SK-MEL-5 (cell line): ENCODE measurements around the gene GPR162. TPM values are rescaled to one million over a fixed set of nuclear protein-coding genes. Genes with fewer than 3 reads are reported as not detected.

Experiments
- DNase-seq: peaks from one replicate; pipeline ENCODE4 v3.0.0-alpha.2; 2016; ENCODE audit warnings: low read depth, low spot score
- in situ Hi-C: cut with HindIII; loops from 2 replicates; pipeline ENCODE4 v1.10.0; 2016; ENCODE audit warnings: low sequenced_read_pairs, high pct_unique_total_duplicates, low pct_unique_long_range_greater_than_20kb
- total RNA-seq: library from RNA; depleted of rRNA; stranded (reverse); fragments of >200 nt; shearing (Covaris generic); gene quantifications from 2 replicates; pipeline ENCODE4 v1.2.3, GENCODE V29; 2014

Gene GPR162
- total RNA-seq, 1 experiment from 2014 or later = 0.08 TPM

- DNase-seq = no peak
- in situ Hi-C loops = no loop called here
These were observed 37.3 kb upstream of the GPR162 start for GRCh38 chr12:6784296-6784695.

DNA sequence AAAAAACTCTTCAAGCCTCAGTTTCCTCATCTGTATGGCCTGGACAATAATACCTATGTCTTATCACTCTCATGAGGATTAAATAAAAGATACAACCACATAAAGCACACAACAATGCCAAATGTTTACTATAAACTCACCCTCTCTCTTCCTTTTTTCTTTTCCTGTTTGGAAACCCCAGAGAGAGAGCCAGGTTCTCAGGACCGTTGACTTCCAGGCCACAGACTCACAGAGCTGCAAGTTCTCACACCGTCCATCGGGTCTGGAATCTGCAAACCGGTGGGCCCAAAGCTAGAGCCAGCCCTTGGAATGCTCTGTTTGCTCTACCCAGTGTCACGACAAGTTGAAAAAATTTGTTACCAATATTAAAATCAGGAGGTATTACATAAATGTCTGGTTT, 36.9 kb upstream of the GPR162 start:
- in situ Hi-C loops = no loop called here
- DNase-seq = no peak

DNA sequence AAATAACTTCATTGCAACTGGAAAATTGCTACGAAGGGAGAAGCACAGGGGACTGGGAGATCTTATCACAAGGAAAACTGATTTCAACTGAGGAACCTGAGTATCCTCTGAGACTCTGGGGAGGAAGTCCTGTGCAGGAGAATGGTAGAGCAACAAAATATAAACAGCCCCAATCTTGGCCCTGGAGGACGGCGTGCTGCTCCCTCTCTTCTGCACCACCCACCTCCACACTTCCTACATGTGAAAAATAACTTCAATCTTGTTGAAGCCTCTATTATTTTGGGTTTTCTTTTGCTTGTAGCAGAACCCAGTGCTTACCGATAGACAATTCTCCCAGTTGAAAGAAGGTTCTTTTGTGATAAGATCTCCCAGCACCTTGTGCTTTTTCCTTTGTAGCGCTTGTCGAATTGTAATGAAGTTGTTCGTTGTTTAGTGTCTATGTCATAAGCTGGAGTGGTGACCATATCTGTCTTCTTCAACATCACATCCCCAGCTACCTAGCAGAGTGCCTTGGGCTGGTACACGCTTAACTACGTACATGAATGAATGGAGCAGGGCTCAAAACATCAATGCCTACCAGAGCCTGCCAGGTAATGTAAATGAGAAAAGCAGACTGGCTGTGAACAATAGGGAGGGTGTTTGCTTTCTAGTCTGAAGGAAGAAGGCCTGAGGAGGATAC, 35.1 kb upstream of the GPR162 start:
- DNase-seq = no peak
- in situ Hi-C loops = no loop called here

DNA sequence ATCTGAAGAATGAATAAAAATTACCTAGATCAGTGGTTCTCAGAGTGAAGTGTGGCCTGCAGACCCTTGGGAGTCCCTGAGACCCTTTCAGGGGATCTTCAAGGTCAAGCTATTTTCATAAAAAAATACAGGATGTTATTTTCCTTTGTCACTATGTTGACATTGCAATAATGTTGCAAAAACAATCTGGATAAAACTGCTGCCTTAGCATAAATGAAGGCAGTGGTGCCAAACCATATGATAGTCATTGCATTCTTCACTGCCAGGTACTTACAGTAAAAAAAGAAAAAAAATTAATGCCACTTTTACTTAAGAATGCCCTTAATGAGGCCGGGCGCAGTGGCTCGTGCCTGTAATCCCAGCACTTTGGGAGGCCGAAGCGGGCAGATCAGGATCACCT, 34.3 kb upstream of the GPR162 start:
- DNase-seq = no peak
- in situ Hi-C loops = no loop called here

DNA sequence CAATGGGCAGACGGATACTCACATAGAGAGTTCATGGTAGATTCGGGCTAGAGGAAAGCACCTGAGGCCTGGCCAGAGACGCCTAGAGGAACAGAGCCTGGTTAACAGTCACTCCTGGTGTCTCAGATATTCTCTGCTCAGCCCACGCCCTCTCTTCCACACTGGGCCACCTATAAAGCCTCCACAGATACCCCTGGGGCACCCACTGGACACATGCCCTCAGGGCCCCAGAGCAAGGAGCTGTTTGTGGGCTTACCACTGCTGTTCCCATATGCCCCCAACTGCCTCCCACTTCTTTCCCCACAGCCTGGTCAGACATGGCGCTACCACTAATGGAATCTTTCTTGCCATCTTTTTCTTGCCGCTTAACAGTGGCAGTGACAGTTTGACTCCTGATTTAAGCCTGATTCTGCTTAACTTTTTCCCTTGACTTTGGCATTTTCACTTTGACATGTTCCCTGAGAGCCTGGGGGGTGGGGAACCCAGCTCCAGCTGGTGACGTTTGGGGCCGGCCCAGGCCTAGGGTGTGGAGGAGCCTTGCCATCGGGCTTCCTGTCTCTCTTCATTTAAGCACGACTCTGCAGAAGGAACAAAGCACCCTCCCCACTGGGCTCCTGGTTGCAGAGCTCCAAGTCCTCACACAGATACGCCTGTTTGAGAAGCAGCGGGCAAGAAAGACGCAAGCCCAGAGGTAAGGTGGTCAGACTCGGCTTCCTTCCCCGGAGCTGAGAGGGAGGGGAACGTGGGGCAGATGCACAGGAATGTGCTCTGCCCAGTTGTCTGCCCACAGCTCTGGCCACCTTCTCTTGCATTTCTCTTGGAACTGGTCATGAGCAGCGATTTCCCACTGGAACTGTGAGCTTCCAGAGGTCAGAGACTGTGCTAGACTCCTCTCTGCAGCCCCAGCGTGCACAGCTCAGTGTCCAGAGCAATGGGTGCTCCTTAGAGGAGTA, 32.4 kb upstream of the GPR162 start, which contains the start of gene CD4:
Gene CD4, plus strand, starts transcription at position 557 of the 953 bp plus-strand sequence. CDS start 10,611 bp downstream, outside the sequence.
- no peak for DNase-seq
- in situ Hi-C loops = no loop called here

DNA sequence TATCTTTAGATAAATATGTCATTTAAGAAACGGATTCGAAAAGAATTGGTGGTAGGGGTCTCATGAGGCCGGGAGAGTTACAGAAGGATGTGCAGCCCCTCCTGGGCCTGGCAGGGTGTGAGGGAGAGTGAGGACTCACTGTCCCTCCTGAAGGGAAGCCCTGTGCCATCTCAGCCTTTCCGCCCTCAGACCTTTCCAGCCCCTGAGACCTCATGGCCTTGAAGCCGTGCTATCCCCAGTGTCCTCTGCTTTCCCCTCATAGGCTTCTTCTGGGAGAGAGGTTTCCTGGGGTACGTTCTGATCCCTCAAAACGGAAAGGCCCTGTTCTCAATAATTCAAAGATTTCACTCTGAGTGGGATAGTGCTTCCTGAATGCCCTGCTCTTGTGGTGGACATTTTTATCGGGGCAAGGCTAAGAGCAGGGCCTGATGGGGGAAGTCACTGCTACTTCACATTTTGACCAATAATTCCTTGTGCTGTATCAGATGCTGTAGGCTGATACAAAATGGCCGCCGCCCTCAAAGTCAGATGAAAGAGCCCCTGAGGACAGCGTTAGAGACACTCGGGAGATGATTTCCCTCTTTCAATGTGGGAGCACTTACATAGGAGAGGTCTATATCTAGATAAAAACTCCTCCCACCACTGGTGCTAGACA, 31.0 kb upstream of the GPR162 start:
- no peak for DNase-seq
- in situ Hi-C loops = no loop called here

GRCh38 chr12:6791931-6792520, 29.6 kb upstream of the GPR162 start:
- in situ Hi-C loops = no loop called here
- DNase-seq = no peak

DNA sequence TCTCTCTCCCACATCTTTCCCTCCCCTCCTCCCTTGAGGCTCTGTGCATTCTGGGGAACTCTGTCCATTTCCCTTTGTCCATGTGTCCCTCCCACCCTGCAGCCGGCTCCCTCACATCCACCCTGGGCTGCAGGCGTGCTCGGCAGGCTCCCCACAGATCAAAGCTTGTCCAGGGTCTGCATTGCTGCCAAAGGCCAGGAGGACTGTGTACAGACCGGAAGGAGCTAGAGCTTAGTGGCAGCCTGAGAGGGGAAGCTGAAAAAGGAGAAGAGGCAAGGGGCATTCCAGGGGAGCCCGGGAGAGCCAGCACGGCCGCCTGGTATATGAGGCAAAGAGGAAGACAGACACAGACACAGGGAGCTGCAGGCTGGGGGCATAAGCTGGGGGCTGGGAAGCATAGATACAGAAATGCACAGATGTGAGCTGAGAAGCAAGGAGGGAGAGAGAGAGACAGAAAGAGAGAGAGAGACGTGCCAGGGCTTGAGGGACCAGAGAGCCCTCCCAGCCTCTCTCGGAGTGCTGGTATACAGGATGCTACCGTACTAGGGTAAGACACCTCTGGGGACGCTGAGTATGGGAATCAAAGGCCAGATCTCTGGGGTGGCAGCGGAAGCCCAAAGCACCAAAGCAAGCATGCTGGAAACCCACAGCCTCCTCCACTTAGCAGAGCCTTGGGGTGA, 29.0 kb upstream of the GPR162 start:
- DNase-seq = no peak
- in situ Hi-C loops = no loop called here

DNA sequence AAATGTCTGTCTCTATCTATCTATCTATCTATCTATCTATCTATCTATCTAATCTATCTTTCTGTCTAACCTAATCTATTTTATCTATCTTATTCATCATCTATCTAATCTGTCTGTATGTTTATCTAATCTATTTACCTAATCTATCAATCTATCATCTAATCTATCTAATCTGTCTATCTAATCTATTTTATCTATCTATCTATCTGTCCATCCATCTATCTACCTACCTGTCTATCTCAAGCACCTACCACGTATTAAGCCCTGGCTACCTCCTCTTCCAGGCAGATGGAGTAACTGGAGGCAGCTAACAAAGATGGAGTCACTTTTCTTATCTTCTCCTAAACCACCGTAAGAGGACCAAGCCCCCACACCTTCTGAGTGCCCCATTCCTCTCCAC, 26.5 kb upstream of the GPR162 start:
- in situ Hi-C loops = no loop called here
- DNase-seq = no peak

GRCh38 chr12:6796576-6796975, 25.0 kb upstream of the GPR162 start:
- in situ Hi-C loops = no loop called here
- DNase-seq = no peak

GRCh38 chr12:6799147-6799546, 22.5 kb upstream of the GPR162 start:
- in situ Hi-C loops = no loop called here
- DNase-seq = no peak

GRCh38 chr12:6807170-6807569, 14.5 kb upstream of the GPR162 start:
- in situ Hi-C loops = no loop called here
- no peak for DNase-seq

GRCh38 chr12:6809056-6809455, 12.6 kb upstream of the GPR162 start:
- DNase-seq = no peak
- in situ Hi-C loops = no loop called here

DNA sequence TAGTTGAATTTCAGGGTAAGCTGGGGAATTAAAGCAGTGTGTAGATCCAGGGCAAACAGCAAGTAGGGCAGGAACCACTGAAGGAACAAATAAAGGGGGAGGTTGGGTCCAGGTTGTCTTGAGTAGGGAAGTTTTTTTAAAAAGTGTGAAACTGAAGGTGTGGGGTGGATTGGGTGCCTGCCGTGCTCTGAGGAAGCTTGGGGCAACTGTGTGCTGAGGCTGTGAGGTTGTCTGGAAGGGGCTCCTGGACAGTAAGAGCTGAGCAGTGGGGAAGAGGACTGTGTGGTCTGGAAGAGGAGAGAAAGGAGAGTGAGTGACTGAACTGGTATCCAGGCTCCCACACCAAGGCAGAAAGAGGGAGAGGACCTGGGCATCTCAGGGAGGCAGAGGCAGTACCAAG, 10.9 kb upstream of the GPR162 start:
- in situ Hi-C loops = no loop called here
- no peak for DNase-seq

DNA sequence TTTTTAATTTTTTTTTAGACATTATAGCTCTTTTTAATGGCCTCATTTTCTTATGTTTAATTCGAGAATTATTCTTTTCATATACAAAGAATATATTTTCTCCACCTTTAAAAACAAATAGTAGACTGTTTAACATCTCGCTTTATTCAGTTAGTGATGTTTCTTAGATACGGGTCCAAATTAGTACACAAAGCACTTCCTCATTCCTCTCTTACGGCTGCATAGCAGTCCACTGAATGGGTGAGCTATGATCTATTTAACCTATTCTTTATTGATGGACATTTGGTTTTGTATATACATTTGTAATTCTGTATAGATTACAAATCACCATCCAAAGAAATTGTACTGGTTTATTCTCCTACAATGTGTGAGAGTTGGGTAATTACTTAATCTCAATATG, 8.3 kb upstream of the GPR162 start:
- in situ Hi-C loops = no loop called here
- no peak for DNase-seq

DNA sequence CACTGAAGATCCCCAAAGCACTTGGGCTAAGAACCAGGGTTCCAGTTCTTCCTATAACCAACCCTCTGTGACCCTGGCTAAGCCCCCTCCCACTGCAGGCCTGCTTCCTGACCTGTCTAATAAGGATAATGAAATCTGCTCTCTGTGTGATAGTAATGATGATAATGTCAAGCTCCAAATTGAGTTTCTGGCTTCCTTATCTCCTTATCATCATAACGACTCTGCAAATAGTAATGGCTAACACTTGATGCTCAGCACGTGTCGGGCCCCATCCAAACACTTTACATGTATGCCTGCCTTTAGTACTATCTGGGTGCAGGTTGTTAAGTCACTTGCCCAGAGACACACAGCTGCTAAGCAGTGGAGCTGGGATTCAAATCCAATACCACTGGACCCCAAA, 5.0 kb upstream of the GPR162 start:
- DNase-seq = no peak
- in situ Hi-C loops = no loop called here

DNA sequence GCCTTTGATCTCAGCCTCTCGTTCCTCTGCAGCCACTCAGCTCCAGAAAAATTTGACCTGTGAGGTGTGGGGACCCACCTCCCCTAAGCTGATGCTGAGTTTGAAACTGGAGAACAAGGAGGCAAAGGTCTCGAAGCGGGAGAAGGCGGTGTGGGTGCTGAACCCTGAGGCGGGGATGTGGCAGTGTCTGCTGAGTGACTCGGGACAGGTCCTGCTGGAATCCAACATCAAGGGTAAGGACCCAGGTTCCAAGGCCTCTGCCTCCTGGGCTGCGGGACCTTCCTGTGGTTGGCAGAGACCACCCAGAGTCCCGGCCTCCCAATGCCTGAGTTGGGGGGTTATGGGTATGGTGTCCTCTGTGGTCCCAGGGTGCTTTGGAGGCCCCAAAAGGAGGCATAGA, 4.5 kb upstream of the GPR162 start:
- in situ Hi-C loops = no loop called here

More for the DNA sequence above, 4.5 kb upstream of the GPR162 start:
- DNase-seq = no peak
